GM06990 (cell line): ENCODE results near the gene LRRC75A.
"Not testable (repeated sequence)": the region's sequence is repeated elsewhere in the genome, so short reads cannot be mapped to it uniquely, and the experiment has no call there.

Experiments used
- DNase-seq: peaks from one replicate; pipeline ENCODE4 v3.0.0-alpha.2; 2011; ENCODE audit not compliant: insufficient read length; ENCODE audit errors: extremely low read depth
- H3K27me3 ChIP-seq: replicated peaks from 2 replicates; pipeline ENCODE4 v1.6.0; 2011; ENCODE audit warnings: low read length; ENCODE audit not compliant: control insufficient read depth, insufficient read depth
- H3K36me3 ChIP-seq: 2 replicates; pipeline ENCODE4 v1.5.1; 2011; ENCODE audit warnings: low read length; ENCODE audit not compliant: control insufficient read depth, insufficient read depth
- H3K4me3 ChIP-seq: replicated peaks from 2 replicates; pipeline ENCODE4 v1.5.1; 2011; ENCODE audit warnings: low read depth, mild to moderate bottlenecking, control low read depth, low read length
- CTCF ChIP-seq: IDR thresholded peaks from 2 replicates; pipeline ENCODE4 v1.5.1; 2011; ENCODE audit warnings: low read length, control low read depth, mild to moderate bottlenecking, inconsistent platforms; ENCODE audit not compliant: insufficient read depth, poor library complexity, severe bottlenecking

LRRC75A gene

DNA sequence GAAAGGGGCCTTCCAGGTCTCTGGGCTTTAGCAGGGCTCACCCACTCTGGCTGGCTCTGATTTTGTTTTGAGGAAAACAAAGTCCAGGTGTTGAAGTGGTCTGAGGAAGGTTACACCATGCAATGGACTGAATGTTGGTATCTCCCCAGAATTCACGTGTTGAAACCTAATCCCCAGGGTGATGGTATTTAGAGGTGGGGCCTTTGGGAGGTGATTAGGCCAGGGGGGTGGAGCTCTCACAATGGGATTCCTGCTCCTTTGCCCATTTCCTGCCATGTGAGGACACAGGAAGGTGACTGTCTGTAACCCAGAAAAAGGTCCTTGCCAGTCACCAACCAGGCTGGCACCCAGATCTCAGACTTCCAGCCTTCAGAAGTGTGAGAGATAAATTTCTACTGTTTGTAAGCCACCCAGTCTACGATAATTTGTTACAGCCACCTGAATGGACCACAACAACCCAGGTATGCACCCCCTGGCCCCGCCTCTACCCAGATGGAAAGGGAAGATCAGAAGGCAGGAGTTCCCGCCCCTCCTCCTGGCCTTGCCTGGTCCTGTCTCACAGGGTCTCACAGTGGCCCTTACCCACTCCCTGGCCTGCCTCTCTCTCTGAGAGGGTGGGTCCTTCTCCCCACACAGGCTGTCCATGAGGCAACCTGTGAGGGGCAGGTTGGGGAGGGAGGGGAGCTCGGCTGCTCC, 32.0 kb downstream of the LRRC75A start:
- Histone ChIP-seq H3K36me3 (no peaks in the 10 kb centered on the region; the same call in 1 of the 2 replicates), H3K4me3 (no peak overlapping the region), H3K27me3 (no peaks in the 10 kb centered on the region)
- no peak for DNase-seq
- TF ChIP-seq CTCF: no peak

DNA sequence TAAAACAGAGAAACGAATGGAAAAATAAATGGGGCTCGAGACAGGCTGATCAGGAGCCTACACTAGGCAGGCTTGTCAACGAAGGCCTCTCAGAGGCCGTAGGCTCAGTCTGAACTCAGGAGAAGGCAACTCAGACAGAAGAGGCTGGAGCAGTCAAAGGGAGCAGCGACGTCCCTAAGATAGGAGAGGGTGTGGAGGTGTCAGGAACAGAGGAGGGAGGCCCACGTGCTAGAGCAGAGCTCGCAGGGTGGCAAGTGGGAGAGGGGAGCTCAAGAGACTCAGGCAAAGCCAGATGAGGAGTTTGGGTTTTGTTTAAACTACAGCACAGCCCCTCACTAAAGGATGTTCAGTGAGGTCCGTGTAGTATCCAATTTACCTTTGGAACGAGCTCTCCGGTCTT, 32.7 kb downstream of the LRRC75A start:
- Histone ChIP-seq H3K27me3 (no peaks in the 10 kb centered on the region), H3K4me3 (no peak overlapping the region), H3K36me3 (no peaks in the 10 kb centered on the region; the same call in 1 of the 2 replicates)
- DNase-seq: no peak
- TF ChIP-seq CTCF: no peak

DNA sequence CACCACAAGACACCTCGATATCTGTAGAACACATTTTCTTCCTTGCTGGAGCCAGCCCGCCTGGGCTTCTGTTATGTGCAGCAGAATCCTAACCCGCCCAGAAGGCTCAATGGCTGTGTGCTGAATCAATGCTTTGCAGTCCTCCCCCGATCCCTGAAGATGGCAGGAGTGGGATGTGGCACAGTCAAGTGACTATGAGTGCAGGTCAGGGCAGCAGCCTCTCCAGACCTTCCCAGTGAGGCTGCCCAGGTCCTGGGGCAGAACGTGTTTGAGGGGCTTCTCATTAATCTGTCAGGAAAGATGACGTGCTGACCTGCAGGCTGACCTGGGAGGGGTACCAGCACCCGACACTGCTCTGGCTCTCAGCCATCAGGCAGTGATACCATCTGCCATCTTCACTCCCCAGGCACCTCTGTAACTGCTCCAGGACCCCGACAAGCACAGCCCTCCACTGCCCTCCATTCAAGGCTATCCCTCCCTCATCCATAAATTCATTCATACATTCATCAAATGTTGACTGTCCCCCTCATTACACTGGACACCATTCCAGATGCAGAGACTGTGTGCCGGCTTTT, 35.2 kb downstream of the LRRC75A start:
- Histone ChIP-seq H3K36me3 (no peaks in the 10 kb centered on the region; the same call in 1 of the 2 replicates), H3K4me3 (no peak overlapping the region), H3K27me3 (no peaks in the 10 kb centered on the region)
- no peak for DNase-seq
- no peak for TF ChIP-seq CTCF

GRCh38 chr17:16455997-16456741, 35.8 kb downstream of the LRRC75A start:
- no peak for DNase-seq
- TF ChIP-seq CTCF: no peak
- H3K36me3 ChIP-seq: no peaks in the 10 kb centered on the region; the same call in 1 of the 2 replicates
- no peaks in the 10 kb centered on the region for H3K27me3 ChIP-seq
- no peak overlapping the region for H3K4me3 ChIP-seq

GRCh38 chr17:16453493-16453851, 38.5 kb downstream of the LRRC75A start:
- Histone ChIP-seq H3K27me3 (no peaks in the 10 kb centered on the region), H3K36me3 (peaks cover 4% of the 10 kb centered on the region), H3K4me3 (no peak overlapping the region)
- TF ChIP-seq CTCF: no peak
- no peak for DNase-seq

GRCh38 chr17:16452268-16452667, 39.7 kb downstream of the LRRC75A start:
- H3K27me3 ChIP-seq, DNase-seq, H3K36me3 ChIP-seq, H3K4me3 ChIP-seq: not testable (repeated sequence)
